T-helper 1 cell treated with Interleukin-12 subunit alpha and Interleukin-12 subunit beta and Interleukin-4 antibody, amounts not matched to agents 30 ng/mL and 1 ng/mL, for 36 hours (primary cell): ENCODE results near the gene N4BP3. TPM values are rescaled to one million over a fixed set of nuclear protein-coding genes. Genes with fewer than 3 reads are reported as not detected.

Experiments used
- intact Hi-C: fragments of 100-400 bp; cut with micrococcal nuclease; formaldehyde crosslinking; loops from one replicate; pipeline ENCODE4 v1.15.1; 2024
- total RNA-seq: library from RNA; stranded (reverse); gene quantifications from 2 replicates; pipeline ENCODE4 v1.2.3, GENCODE V29; 2022

N4BP3 gene
- total RNA-seq, 1 donor from 2014 or later, result 2.0 TPM

DNA sequence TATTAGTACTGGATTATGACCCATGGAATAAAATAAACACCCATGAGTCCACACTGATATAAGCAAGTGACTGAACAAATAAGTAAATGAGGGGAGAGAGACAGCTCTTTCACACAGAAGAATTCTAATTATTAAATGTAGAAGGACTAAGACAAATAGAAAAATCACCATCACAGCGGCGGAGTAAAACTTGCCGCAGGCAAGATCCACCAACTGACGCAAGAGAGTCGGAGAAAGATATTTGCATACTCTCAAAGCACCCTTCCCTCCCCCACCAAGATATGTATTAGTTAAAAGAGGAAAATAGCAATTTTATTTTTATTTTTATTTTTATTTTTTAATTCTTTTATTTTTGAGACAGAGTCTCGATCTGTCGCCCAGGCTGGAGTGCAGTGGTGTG is 14.6 kb upstream of the N4BP3 start:
- intact Hi-C loops, result no loop called here

DNA sequence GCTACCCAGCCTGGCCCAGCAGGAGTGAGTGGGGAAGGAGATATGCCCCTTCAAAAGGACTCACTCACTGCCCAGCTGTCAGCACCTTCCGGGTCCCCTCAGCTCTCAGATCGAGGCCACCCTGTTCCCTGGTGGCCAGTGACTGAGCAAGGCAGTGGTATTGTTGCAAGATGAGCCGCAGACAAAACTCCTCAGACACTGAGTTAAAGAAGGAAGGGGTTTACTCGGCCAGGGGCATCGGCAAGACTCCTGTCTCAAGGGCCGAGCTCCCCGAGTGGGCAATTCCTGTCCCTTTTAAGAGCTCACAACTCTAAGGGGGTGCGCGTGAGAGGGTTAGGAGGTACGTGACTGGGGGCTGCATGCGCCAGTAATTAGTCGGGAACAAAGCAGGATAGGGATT is 9.7 kb upstream of the N4BP3 start:
- intact Hi-C loops, result no loop called here

DNA sequence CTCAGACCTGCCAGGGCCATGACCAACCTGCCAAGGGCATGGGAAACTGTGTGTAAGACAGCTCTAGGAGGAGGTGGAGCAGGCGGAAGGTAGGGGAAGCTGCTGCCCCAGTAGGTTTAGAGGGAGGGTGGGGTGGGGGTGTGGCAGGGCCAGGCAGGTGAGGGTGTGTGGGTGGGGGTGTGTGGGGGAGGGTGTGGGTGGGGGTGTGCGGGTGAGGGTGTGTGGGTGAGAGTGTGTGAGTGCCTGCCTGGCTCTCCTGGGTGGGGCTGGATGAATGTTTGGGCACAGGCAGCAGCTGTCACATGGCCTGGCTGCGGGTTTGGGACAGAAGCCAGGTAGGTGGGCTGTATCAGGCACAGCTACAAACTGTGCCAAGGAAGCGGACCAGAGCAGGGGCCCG is 8.8 kb upstream of the N4BP3 start:
- intact Hi-C loops, result no loop called here

DNA sequence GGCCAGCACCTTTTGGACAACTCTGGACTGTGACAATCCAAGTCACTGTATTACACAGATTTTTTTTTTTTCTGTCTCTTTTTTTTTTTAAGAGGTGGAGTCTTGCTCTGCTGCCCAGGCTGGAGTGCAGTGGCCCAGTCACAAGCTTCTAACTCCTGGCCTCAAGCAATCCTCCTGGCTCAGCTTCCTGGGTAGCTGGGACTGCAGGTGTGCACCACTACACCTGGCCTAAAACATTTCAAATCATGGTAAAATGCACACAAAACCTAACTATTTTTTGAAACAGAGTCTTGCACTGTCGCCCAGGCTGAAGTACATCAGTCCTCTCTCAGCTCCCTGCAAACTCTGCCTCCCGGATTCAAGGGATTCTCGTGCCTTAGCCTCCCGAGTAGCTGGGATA is 7.2 kb upstream of the N4BP3 start:
- intact Hi-C loops, result no loop called here

DNA sequence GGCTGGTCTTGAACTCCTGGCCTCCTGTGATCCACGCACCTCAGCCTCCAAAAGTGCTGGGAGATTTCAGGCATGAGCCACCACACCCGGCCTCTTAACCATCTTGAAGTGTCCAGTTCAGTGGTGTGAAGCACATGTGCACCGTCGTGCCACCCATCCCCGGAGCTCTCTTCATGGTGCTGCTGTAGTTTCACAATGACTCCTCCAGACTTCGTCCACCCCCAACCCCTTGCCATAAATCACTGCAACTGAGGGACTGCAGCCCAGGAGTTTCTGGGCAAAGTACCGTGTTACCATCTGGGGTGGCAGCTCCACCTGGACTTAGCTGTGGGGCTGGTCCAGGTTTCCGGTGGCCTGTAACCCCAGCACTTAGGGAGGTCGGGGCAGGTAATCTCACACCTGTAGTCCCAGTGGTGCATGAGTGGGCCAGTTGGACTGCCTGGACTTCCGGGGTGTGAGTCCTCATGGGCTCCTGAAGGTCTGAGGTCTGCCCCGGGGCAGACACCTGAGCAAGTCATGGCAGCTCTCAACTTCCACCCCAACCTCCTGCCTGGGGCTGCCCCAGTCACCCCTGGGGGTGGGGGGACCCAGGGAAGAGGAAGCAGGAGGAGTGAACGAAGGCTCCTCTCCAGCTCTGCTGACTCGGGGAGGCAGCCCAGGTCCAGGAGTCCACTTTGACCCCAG is 6.6 kb upstream of the N4BP3 start:
- intact Hi-C loops, result no loop called here

DNA sequence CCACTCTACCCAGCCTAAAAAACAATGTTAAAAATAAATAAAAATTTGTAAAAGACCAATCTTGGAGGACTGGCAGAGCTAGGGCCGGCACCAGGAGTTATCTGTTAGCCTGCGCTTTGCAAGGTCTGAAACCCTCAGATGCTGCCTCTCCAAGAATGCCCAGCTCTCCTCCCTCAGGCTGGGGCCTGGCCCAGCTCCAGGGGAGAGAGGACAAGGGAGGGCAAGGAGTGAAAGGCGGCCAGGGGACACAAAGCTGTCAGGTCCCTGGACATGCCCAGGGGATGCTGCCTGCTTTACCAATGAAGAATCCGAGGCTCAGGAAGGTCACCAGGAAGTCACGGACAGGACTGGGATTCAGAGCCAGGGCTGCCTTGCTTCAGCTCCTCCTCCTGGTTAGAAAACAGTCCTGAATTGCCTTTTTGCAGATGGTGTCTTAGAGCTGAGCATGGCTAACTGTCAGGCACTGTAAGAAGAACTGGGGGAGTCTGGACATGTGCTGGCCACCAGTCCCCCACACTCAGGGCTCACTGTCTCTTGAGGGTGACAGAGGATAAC is 5.5 kb upstream of the N4BP3 start:
- intact Hi-C loops, result no loop called here

DNA sequence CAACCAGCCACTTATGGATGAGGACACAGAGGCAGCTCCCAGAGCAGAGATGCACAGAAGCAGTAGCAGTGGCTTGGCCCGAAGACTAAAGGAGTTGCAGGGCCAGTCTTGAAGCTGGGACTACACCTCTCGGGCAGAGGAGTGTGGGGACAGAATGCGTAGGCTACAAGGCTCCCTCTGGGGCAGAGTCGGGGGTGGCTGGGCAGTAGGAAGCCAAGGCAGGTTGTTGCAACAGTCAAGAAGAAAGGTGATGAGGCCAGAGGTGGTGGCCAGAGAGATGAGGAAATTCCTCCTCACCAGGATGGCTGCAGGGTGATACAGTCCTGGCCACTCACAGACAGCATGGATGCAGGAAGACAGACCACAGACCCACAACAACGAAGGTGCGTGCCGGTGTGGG is 4.9 kb upstream of the N4BP3 start:
- intact Hi-C loops, result no loop called here

DNA sequence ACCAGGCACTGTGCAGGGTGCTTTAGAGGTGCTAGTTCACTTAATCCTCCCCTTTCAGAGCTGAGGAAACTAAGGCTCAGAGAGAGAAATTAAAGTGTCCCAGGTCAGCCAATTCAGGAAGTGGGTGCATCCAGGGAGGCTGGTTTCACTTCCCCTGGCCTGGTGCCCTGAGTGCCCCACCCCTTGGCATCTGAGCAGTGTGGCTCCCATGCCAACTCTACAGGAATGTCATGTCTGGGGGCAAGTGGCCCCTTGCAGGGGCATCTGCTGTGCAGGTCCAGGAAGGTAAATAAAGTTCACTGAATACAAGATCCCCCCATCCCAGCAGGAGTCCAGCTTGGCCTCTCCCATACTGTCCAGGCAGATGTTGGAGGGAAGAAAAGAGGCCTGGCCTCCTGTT is 4.4 kb upstream of the N4BP3 start:
- intact Hi-C loops, result no loop called here

DNA sequence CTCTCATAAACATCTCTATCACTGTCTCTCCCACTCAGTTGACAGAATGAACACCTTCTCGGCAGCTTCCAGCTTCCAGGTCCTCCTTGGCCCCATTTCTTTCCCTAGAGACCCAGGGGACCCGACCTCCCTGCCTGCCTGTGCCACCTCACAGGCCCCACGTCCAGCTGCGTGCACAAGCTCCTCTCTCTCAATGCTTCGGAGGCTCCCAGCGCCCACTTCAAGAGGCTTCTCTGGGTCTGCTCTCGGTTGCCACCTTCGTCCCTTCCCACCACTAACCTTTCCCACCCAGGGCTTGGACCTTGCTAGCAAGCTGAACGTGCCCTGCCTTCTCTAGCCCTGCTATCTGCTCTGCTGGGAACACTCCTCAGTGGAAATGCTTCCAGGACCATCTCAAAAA is 2.8 kb upstream of the N4BP3 start:
- intact Hi-C loops, result loop anchor here (5.0 kb wide), 1 partner anchor 1748 kb away; the partner anchor contains the start of gene KIAA1191

DNA sequence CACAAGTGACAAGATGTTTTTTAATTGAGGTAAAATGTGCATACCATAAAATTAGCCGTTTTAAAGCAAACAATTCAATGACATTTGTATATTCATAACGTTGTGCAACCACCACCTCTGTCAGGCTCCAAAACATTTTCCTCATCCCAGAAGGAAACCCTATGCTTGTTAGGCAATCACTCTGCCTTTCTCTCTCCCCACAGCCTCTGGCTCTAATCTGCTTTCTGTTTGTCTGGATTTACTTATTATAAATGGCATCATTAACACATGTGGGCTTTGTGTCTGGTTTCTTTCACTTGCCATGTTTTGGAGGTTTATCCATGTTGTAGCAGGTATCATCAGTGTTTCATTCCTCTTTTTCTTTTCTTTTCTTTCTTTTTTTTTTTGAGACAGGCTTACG is 1.4 kb upstream of the N4BP3 start:
- intact Hi-C loops, result loop anchor here (2.0 to 5.0 kb wide), 3 partner anchors 19 to 1750 kb away; partner anchors contain the start of genes KIAA1191 and RMND5B

DNA sequence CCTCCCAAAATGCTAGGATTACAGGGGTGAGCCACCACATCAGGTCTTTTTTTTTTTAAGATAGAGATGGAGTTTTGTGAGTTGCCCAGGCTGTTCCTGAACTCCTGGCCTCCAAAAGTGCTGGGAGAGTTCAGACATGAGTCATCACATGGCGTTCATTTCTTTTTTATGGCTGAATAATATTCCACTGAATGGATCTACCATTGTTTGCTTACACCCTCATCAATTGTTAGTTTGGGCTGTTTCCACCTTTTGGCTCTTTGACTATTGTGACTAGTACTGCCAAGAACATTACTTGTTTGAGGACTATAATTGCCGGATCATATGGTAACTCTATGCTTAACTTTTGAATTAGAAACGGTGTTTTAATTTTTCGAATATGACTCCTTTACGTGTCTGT is 787 bp upstream of the N4BP3 start:
- intact Hi-C loops, result loop anchor here (2.0 to 5.0 kb wide), 3 partner anchors 18 to 1750 kb away; partner anchors contain the start of genes KIAA1191 and RMND5B

DNA sequence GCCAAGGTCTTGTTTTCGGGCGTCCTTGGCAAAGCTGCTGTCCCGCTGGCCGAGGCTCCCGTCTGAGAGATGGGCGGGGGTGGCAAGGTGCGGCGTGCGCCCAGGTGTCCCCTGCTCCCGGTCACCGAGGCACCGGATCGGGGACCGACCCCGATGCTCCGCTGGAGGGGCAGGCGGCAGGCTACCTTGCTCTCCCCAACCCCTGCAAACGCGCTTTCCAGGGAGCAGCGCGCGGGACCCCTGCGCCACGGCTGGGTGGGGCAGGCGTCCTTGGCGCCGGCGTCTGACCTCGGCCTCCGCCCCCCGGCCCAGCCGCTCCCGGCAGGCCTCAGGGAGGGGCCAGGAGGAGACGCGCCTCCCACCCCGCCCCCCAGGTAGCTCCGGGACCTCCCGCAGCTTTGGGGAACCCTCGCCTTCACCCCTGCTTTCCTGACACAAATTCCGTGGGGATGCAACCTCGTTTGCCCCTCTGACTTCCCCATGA is 551 bp downstream of the N4BP3 start:
- intact Hi-C loops, result loop anchor here (1.0 to 5.0 kb wide), 6 partner anchors 7 to 1752 kb away; partner anchors contain the start of genes KIAA1191, PDLIM7 and RMND5B

DNA sequence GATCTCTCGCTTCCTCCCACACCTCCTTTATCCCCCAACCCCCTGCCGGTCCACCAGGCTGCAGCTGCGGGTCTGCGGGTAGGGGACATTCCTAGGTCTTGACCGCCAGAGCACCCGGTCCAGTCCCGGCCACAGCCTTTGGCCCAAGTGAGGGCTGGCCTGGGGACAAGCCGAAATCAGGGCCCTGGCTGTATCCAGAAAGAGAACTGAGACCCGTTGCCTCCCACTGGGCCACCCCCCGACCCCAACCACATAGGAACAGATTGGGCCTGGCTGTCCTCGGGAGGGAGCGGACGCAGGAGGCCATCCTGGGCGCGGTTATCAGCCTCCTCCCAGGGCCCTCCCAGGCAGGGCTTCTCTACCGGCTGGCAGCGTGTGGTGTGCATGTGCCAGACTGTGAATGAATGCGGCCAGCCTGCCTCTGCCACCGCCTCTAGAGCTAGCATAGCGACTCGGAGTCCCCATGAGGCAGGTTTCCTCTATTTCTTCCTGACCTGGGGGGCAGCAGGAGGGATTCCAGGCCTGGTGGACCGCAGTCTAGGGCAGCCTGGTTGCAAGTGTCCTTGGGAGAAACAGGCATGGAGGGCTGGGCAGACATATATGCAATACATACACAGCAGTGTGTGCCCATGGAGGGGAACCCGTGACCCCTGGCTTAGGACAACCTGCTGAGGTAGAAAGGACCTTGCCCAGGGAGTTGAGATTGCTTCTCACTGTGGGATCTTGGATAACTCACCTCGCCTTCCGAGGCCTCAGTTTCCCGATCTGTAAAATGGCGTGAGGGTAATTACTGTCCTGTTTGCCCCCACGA is 1.2 kb downstream of the N4BP3 start:
- intact Hi-C loops, result loop anchor here (5.0 kb wide), 1 partner anchor 1752 kb away; the partner anchor contains the start of gene KIAA1191

DNA sequence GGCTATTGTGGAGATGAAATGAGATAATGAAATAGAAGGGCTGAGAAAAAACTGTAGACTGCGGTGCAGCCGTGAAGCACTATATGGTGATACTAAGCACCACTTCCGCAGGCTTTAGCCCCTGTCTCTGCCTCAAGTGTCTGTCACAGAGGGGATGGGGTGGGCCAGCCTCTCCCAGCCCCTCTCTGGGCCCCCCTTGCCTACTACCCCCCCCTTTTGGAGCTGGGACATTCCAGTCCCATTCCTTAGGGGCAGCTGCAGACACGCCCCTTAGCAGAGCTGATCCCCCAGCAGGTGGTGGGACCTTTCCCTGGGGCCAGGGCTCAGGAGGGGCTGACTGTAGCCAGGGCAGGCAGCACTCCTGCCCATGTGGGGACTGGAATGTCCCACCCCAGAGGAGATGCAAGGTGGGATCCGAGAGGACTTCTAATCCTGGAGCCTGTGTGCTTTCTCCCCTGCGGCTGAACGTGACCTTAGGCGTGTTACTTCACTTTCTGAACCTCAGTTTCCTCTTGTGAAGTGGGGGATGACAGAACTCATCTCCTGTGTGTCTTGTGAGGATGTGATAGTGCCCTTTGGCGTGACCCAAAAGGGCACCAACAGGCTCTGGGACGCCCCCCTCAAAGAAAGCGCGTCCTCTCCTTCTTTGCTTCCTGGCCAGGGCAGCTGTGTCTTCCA is 1.9 kb downstream of the N4BP3 start:
- intact Hi-C loops, result no loop called here

DNA sequence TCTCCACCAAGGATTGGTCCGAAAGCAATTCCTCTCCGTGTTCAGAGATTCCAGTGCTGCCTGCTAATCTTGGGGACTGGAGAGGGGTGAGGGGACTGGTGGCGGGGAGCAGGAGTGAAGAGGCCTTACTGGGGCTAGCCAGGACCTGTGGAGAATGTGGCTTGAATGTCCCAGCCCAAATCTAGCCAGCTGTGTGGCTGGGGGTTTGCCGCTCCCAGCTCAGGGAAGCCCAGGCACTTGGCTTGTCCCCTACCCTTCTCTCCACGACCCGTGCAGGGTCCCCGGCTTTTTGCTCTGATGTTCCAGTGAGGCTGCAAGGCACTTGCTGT is 2.4 kb downstream of the N4BP3 start:
- intact Hi-C loops, result loop anchor here (1.0 kb wide), 1 partner anchor 16 kb away; the partner anchor contains the start of gene RMND5B

DNA sequence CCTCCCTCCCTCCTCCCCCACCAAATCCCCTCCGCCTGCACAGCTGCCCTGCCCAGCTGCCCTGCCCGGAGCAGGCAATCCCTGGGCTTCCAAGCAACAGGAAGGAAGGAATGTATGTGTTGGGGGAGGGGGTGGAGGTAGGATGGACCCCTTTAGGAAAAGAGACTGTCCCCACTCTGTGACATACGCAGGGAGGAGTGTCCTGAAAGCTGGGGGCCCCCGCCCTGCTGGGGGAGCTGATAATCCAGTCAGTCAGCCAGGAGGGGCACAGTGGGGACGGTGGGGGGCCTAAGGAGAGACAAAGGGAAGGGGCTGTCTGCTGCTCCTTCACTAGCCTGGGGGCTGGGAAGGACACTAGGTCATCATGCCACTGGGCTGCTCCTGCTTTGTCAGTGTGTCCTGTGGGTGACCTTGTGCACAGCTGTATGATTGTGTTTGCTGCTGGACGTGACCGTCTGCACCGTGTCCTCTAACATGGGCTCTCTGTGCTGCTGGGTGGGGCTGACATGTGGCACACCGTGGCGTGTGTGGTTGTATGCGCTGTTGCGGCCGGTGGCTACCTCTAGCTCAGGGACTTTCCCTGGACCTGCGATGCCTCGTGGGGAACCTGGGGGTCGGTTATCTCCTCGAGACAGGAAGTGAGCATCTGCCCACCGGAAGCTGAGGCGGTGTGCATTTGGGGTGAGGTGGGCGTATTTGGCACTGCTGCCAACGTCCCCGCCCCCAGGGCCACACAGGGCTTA is 3.0 kb downstream of the N4BP3 start:
- intact Hi-C loops, result loop anchor here (1.0 kb wide), 1 partner anchor 15 kb away; the partner anchor contains the start of gene RMND5B

DNA sequence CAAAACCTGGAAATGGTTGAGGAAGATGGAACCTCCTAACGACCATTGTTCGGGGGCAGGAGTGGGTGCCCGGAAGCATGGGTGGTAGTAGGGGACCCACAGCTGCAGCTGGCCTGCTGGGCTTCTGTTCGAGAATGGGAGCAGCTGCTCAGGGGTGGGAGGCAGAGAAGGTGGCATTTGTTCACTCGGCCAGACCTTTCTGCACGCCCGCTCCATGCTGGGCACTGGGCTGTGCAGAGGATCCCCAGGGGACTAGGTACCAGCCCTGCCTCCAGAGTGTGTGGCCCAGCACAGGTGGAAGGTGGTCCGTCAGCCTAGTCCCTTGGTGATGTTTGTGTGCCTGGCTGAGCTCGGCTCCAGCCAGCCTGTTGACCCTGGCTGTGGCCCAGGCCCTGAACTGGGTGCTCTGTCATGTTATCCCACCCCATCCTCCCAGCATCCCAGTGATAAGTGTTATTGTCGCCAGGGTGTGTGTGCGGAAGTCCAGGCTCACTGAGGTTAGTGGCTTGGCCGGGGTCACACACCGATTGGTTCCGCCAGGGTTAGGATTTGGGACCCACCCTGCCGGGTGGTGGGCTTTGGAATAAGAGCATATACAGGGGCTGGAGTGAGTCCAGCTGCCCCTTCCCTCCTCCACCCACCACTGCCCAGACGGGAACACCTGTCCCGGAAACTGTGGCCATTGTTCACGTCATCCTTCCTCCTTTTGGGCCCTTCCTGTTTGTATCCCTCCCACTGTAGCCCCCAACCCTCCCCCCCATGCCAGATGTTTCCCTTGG is 4.8 kb downstream of the N4BP3 start:
- intact Hi-C loops, result no loop called here

DNA sequence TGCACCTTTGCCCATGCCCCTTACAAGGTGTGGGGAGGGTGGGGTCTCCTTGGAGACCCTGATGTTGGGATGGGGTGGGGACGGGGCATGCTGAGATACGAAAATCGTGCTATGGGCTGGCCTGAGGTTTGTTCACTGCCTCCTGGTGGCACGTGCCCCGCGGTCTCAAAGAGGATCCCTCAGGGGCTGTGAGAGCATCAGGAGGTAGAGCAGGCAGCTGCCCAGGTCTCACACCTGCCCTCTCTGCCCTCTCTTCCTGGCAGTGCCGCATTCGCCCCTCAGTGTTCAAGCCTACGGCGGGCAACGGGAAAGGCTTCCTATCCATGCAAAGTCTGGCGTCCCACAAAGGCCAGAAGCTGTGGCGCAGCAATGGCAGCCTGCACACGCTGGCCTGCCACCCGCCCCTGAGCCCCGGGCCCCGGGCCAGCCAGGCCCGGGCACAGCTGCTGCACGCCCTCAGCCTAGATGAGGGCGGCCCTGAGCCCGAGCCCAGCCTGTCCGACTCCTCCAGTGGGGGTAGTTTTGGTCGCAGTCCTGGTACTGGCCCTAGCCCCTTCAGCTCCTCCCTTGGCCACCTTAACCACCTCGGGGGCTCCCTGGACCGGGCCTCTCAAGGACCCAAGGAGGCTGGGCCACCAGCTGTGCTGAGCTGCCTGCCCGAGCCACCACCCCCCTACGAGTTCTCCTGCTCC is 6.7 kb downstream of the N4BP3 start:
- intact Hi-C loops, result no loop called here
